Osteoblast (primary cell): ENCODE measurements around the gene VAV3. TPM values are rescaled to one million over a fixed set of nuclear protein-coding genes. Genes with fewer than 3 reads are reported as not detected.
A peak's percentile ranks its signal among the peaks of the same experiment; 100 is the strongest.
"Not testable (repeated sequence)": the region's sequence is repeated elsewhere in the genome, so short reads cannot be mapped to it uniquely, and the experiment has no call there.

ENCODE experiments used
- DNase-seq: peaks from one replicate; pipeline ENCODE4 v3.0.0; 2011; ENCODE audit warnings: low spot score, mixed read lengths; ENCODE audit not compliant: insufficient read length; ENCODE audit errors: missing footprints
- H2AFZ ChIP-seq: 2 replicates; pipeline ENCODE4 v1.6.0; 2011; ENCODE audit warnings: mild to moderate bottlenecking, low read length
- H3K27ac ChIP-seq: 2 replicates; pipeline ENCODE4 v1.5.1; 2011; ENCODE audit warnings: mild to moderate bottlenecking, low read depth, low read length, moderate library complexity
- H3K27me3 ChIP-seq: 2 replicates; pipeline ENCODE4 v1.6.0; 2012; ENCODE audit warnings: mild to moderate bottlenecking, control low read depth, inconsistent platforms, low read length, moderate library complexity; ENCODE audit not compliant: insufficient read depth
- H3K36me3 ChIP-seq: 2 replicates; pipeline ENCODE4 v1.5.1; 2011; ENCODE audit warnings: mild to moderate bottlenecking, low read length, control low read depth, moderate library complexity; ENCODE audit not compliant: insufficient read depth
- H3K4me1 ChIP-seq: 2 replicates; pipeline ENCODE4 v1.5.1; 2011; ENCODE audit warnings: mild to moderate bottlenecking, low read length, control low read depth, moderate library complexity; ENCODE audit not compliant: insufficient read depth
- H3K4me2 ChIP-seq: 2 replicates; pipeline ENCODE4 v1.6.0; 2011; ENCODE audit warnings: mild to moderate bottlenecking, low read length; ENCODE audit not compliant: insufficient read depth
- H3K4me3 ChIP-seq: fragments of 200-600 bp; sonication (generic); 3 replicates; pipeline ENCODE4 v1.5.1; 2012; ENCODE audit warnings: mild to moderate bottlenecking, low read length, inconsistent platforms; ENCODE audit not compliant: insufficient read depth
- H3K79me2 ChIP-seq: 2 replicates; pipeline ENCODE4 v1.6.0; 2012; ENCODE audit warnings: mild to moderate bottlenecking, low read length, control low read depth, inconsistent platforms; ENCODE audit not compliant: insufficient read depth
- H3K9me3 ChIP-seq: 2 replicates; pipeline ENCODE4 v1.5.1; 2011; ENCODE audit warnings: low read depth, low read length, control low read depth
- H4K20me1 ChIP-seq: 2 replicates; pipeline ENCODE4 v1.6.0; 2012; ENCODE audit warnings: mild to moderate bottlenecking, low read length, control low read depth; ENCODE audit not compliant: insufficient read depth
- CTCF ChIP-seq: IDR thresholded peaks from 2 replicates; pipeline ENCODE4 v1.5.1; 2011; ENCODE audit warnings: mild to moderate bottlenecking, low read depth, low read length, moderate library complexity; ENCODE audit errors: extremely low read depth
- total RNA-seq: library from RNA; depleted of rRNA; stranded (reverse); fragments of >200 nt; gene quantifications from 2 replicates; pipeline ENCODE4 v1.2.3, GENCODE V29; 2012

VAV3 gene
- total RNA-seq, 1 donor, result 0.72 TPM

- TF ChIP-seq CTCF, result no peak
- no peak overlapping the region for H3K4me2 ChIP-seq
- peaks cover 21% of the 10 kb centered on the region for H3K27me3 ChIP-seq
- H3K4me3 ChIP-seq, result no peak overlapping the region
- peaks cover 8% of the 10 kb centered on the region for H3K4me1 ChIP-seq
- H3K9me3 ChIP-seq, result no peaks in the 10 kb centered on the region
- no peaks in the 10 kb centered on the region for H4K20me1 ChIP-seq
- no peaks in the 10 kb centered on the region for H3K36me3 ChIP-seq
- no peak overlapping the region for H2AFZ ChIP-seq
- DNase-seq, result no peak
- H3K27ac ChIP-seq, result no peak overlapping the region
- H3K79me2 ChIP-seq, result no peaks in the 10 kb centered on the region
Measured at GRCh38 chr1:108010581-108010980, 45.6 kb upstream of the VAV3 start.

GRCh38 chr1:108009603-108010195, 44.7 kb upstream of the VAV3 start:
- H3K4me1 ChIP-seq, result peaks cover 8% of the 10 kb centered on the region
- TF ChIP-seq CTCF, result no peak
- no peaks in the 10 kb centered on the region for H3K36me3 ChIP-seq
- H3K27ac ChIP-seq, result no peak overlapping the region
- no peaks in the 10 kb centered on the region for H4K20me1 ChIP-seq
- no peak overlapping the region for H2AFZ ChIP-seq
- peak; percentile 43 for DNase-seq
- H3K4me3 ChIP-seq, result no peak overlapping the region
- no peaks in the 10 kb centered on the region for H3K9me3 ChIP-seq
- H3K27me3 ChIP-seq, result peaks cover 16% of the 10 kb centered on the region
- H3K4me2 ChIP-seq, result no peak overlapping the region
- H3K79me2 ChIP-seq, result no peaks in the 10 kb centered on the region

- H3K79me2 ChIP-seq, result no peaks in the 10 kb centered on the region
- H3K4me1 ChIP-seq, result peaks cover 8% of the 10 kb centered on the region
- no peaks in the 10 kb centered on the region for H3K36me3 ChIP-seq
- H4K20me1 ChIP-seq, result no peaks in the 10 kb centered on the region
- H3K27ac ChIP-seq, result no peak overlapping the region
- H3K9me3 ChIP-seq, result no peaks in the 10 kb centered on the region
- peaks cover 1% of the 10 kb centered on the region for H3K27me3 ChIP-seq
- H3K4me3 ChIP-seq, result no peak overlapping the region
- DNase-seq, result no peak
- H2AFZ ChIP-seq, result no peak overlapping the region
- no peak for TF ChIP-seq CTCF
- no peak overlapping the region for H3K4me2 ChIP-seq
Measured at GRCh38 chr1:108007531-108007930, 42.6 kb upstream of the VAV3 start.

- H3K36me3 ChIP-seq, result no peaks in the 10 kb centered on the region
- H3K27me3 ChIP-seq, result no peaks in the 10 kb centered on the region
- no peaks in the 10 kb centered on the region for H3K9me3 ChIP-seq
- no peak overlapping the region for H3K27ac ChIP-seq
- DNase-seq, result no peak
- H3K4me2 ChIP-seq, result no peak overlapping the region
- no peaks in the 10 kb centered on the region for H3K79me2 ChIP-seq
- no peak overlapping the region for H2AFZ ChIP-seq
- H3K4me1 ChIP-seq, result peaks cover 8% of the 10 kb centered on the region
- no peak for TF ChIP-seq CTCF
- H3K4me3 ChIP-seq, result no peak overlapping the region
- no peaks in the 10 kb centered on the region for H4K20me1 ChIP-seq
Measured at GRCh38 chr1:108007070-108007469, 42.1 kb upstream of the VAV3 start.

GRCh38 chr1:108004919-108005318, 39.9 kb upstream of the VAV3 start:
- H4K20me1 ChIP-seq, DNase-seq, H3K36me3 ChIP-seq, H3K27ac ChIP-seq, H3K9me3 ChIP-seq, H3K4me2 ChIP-seq, H2AFZ ChIP-seq, H3K27me3 ChIP-seq, H3K79me2 ChIP-seq, H3K4me3 ChIP-seq: not testable (repeated sequence)
- H3K4me1 ChIP-seq, result peaks cover 12% of the 10 kb centered on the region
